ENCODE data around the gene DPP6.

- TF ChIP-seq POLR2A (IDR thresholded peaks at IDR 0.05; ENCODE audit: extremely low read depth, insufficient read length) (no peak), CTCF (IDR thresholded peaks at IDR 0.05; ENCODE audit: low read depth, low read length) (no peak), MAX (IDR thresholded peaks at IDR 0.05; ENCODE audit: low read depth, low read length) (no peak), MYC (IDR thresholded peaks at IDR 0.05; ENCODE audit: low read depth, low read length) (no peak)
Observed at GRCh38 chr7:154902600-154903082, 850.4 kb downstream of the DPP6 start.
